ENCODE measurements around the gene ZNF407.
"Not testable (repeated sequence)": the region's sequence is repeated elsewhere in the genome, so short reads cannot be mapped to it uniquely, and the experiment has no call there.

Gene ZNF407

GRCh38 chr18:74944676-74945075 is 347.0 kb downstream of the ZNF407 start:
- no peak for DNase-seq

- DNase-seq = no peak
Measured at GRCh38 chr18:74945774-74946545, 348.3 kb downstream of the ZNF407 start.

GRCh38 chr18:74946646-74947375 is 349.1 kb downstream of the ZNF407 start:
- no peak for DNase-seq

- DNase-seq = no peak
Measured at GRCh38 chr18:74947417-74947816, 349.7 kb downstream of the ZNF407 start.

GRCh38 chr18:74947875-74948274 is 350.2 kb downstream of the ZNF407 start:
- DNase-seq = no peak

GRCh38 chr18:74949611-74950010 is 351.9 kb downstream of the ZNF407 start:
- DNase-seq = no peak

GRCh38 chr18:74950479-74950878 is 352.8 kb downstream of the ZNF407 start:
- DNase-seq = no peak

GRCh38 chr18:74951165-74951760 is 353.6 kb downstream of the ZNF407 start:
- no peak for DNase-seq

GRCh38 chr18:74957588-74958224 is 360.0 kb downstream of the ZNF407 start:
- no peak for DNase-seq

GRCh38 chr18:74959216-74959615 is 361.5 kb downstream of the ZNF407 start:
- no peak for DNase-seq

GRCh38 chr18:74961596-74961995 is 363.9 kb downstream of the ZNF407 start:
- DNase-seq = no peak

- no peak for DNase-seq
Measured at GRCh38 chr18:74963820-74964446, 366.3 kb downstream of the ZNF407 start.

- no peak for DNase-seq
Measured at GRCh38 chr18:74965682-74966081, 368.0 kb downstream of the ZNF407 start.

GRCh38 chr18:74967438-74967837 is 369.8 kb downstream of the ZNF407 start:
- no peak for DNase-seq

- DNase-seq = no peak
Measured at GRCh38 chr18:74967979-74968378, 370.3 kb downstream of the ZNF407 start.

GRCh38 chr18:74971358-74971757 is 373.7 kb downstream of the ZNF407 start:
- not testable (repeated sequence) for DNase-seq

GRCh38 chr18:74971776-74972175 is 374.1 kb downstream of the ZNF407 start:
- not testable (repeated sequence) for DNase-seq

GRCh38 chr18:74972354-74972753 is 374.7 kb downstream of the ZNF407 start:
- no peak for DNase-seq

- no peak for DNase-seq
Measured at GRCh38 chr18:74975001-74975400, 377.3 kb downstream of the ZNF407 start.

- no peak for DNase-seq
Measured at GRCh38 chr18:74976331-74976909, 378.8 kb downstream of the ZNF407 start.

GRCh38 chr18:74977041-74977440 is 379.4 kb downstream of the ZNF407 start:
- DNase-seq = no peak

- no peak for DNase-seq
Measured at GRCh38 chr18:74980669-74981068, 383.0 kb downstream of the ZNF407 start.

- no peak for DNase-seq
Measured at GRCh38 chr18:74981476-74981875, 383.8 kb downstream of the ZNF407 start.

Data from right forelimb (tissue), 1 donor.